GM19193 (cell line): Measurements from ENCODE around the gene ALDH6A1.
A peak's percentile ranks its signal among the peaks of the same experiment; 100 is the strongest.

ENCODE experiments used
- POLR2A ChIP-seq: IDR thresholded peaks from 4 replicates; pipeline ENCODE4 v1.6.1; 2011; ENCODE audit not compliant: insufficient read depth, insufficient read length; ENCODE audit errors: extremely low read depth

Gene ALDH6A1

GRCh38 chr14:74065746-74066575 lies 18.3 kb downstream of the ALDH6A1 start:
- TF ChIP-seq POLR2A, result no peak

DNA sequence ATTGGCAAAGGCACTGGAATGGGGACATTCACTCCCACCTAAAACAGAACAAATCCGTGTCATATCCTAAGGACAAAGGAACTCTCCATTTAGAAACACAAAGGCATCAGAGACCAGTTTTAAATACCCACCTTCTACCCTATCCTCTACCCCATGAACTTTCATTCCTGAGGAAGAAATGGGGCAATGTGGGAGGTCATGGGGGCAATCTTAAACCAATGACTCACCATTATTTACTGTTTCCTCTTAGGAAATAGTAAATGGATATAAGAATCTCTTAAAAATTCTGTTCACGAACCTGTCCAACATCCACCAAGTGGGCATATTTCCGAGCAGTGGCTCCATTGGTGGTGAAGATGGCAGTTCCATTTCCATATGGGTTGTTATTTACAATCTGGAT lies 19.4 kb downstream of the ALDH6A1 start:
- TF ChIP-seq POLR2A, result no peak

DNA sequence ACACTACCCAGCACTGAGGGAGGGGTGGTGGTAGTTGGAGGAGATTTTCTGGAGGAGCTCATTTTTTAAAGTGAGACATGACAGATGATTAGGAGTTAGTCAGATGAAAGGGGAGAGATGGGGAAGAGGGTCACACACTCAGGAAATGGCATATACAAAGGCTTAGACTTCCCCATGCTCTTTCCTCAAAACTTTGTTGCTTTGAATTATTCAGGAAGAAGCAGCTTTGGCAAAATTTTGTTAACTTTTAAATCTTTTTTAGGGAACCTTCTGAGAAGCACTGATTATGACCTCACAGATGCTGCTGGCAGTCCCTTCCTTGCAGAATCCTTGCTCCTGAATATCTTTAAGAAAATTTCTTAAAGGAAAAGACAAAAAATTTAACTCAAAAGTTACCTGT lies 19.8 kb downstream of the ALDH6A1 start:
- TF ChIP-seq POLR2A, result no peak

DNA sequence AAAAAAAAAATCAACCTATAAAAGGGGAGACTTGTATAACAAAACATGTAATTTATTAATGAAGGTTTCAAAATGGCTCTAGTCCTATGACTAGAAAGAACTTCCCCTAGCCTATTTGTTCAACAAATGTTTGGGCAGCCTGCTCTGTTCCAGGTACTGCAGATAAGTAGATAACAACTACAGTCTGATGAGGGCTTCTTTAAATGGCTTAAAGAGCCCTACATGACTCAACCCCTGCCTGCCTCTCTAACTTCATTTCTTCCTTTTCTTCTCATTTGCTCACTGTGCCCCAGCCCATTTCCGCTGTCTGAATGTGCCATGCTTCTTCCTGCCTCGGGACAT lies 21.5 kb downstream of the ALDH6A1 start:
- TF ChIP-seq POLR2A, result no peak

GRCh38 chr14:74049876-74050495 lies 34.3 kb downstream of the ALDH6A1 start:
- TF ChIP-seq POLR2A, result no peak

DNA sequence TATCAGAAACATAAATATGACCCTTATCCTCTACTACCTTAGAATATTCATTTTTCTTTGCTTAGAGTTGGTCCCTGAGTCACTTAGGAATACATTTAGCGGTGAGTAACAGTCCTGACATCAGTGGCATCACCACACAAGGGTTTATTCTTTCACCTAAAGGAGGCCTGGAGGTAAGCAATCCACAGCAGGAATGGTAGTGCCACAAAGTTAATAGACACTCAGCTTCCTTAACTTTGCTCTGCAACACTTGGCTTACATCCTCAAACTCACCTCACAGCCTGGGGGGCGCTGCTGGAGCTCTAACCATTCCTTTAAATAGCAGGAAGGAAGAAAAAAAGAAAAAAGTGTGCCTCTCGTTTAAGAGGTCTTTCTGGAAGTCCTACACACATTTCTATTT lies 36.0 kb downstream of the ALDH6A1 start:
- TF ChIP-seq POLR2A, result no peak

GRCh38 chr14:74045522-74045921 lies 38.7 kb downstream of the ALDH6A1 start:
- no peak for TF ChIP-seq POLR2A

DNA sequence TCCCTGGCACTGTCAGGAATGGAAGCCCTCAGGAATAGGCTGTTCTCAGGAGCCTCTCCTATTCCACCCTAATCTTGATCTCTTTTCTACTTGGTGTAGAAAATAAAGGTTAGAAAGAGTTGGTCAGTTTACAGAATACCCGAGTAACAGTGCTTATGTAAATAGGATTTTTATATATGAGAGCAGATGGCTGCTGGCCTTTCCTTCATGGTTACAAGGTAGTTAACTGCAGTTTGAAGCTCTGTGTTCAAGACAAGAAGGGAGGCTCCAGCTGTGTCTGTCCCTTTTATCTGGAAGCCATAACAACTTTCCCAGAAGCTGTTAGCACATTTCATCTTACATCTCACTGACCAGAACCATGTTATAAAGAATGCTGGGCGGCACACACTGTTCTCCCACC lies 42.0 kb downstream of the ALDH6A1 start:
- TF ChIP-seq POLR2A, result no peak

DNA sequence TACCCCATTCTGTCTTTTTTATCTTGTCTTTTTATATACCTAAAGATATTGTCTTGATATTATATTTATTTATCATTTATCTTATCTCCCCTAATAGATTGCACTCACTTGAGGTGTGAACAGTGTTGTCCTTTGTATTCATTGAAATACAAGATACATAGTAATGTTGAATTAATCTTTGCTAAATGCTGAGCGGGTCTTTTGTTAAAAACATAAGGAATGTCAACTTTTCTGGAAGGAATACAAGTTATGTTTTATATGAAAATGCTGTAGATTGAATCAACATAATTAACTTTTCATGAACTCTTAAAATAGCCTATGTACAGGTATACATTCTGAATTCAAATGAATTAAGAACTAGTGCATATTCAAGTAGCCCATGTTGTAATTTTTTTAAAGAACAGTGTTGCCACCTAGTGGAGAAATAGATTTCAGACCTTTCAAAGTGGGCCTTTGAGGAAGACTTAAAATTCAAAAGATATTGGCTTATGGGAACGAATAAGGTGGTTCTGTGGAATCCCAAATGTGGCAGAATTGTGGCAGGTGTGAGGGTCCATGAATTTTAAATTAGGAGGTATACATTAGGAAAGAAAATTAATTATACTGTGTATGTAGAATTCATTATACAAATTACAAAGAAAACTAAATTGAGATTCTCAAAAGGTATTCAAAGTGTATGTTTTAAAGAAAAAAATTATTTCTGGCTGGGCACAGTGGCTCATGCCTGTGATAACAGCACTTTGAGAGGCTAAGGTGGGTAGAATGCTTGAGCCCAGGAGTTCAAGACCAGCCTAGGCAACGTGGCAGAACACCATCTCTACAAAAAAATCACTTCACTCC lies 46.0 kb downstream of the ALDH6A1 start:
- TF ChIP-seq POLR2A, result no peak

DNA sequence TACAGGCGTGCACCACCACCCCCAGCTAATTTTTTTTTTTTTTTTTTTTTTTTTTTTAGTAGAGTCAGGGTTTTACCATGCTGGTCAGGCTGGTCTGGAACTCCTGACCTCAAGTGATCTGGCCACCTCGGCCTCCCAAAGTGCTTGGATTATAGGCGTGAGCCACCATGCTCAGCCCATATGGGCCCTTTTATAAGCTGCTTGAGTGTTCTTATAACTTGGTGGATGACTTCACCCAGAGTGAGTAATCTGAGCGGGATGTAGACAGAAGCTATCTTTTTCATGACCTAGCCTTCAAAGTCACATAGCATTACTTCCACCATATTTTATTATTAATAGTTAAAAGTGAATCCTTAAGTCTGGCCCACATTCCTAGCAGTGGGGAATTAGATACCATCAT lies 48.7 kb downstream of the ALDH6A1 start:
- no peak for TF ChIP-seq POLR2A

GRCh38 chr14:74034572-74034971 lies 49.7 kb downstream of the ALDH6A1 start:
- TF ChIP-seq POLR2A, result no peak

- TF ChIP-seq POLR2A, result no peak
Observed at GRCh38 chr14:74029136-74029535, 55.1 kb downstream of the ALDH6A1 start.

- TF ChIP-seq POLR2A, result no peak
Observed at GRCh38 chr14:74022346-74022745, 61.9 kb downstream of the ALDH6A1 start.

- TF ChIP-seq POLR2A, result no peak
Observed at GRCh38 chr14:74019408-74020137, 64.7 kb downstream of the ALDH6A1 start.

- peak; percentile 90 for TF ChIP-seq POLR2A
Observed at GRCh38 chr14:74018586-74019407, 65.5 kb downstream of the ALDH6A1 start, which contains the start of the genes BBOF1 and ENTPD5. TSS of gene BBOF1 (plus strand) at chr14:74019349. CDS start at chr14:74019479, 130 bp downstream. TSS of gene ENTPD5 (minus strand) at chr14:74019288. CDS start at chr14:73988102, 31,186 bp downstream.

DNA sequence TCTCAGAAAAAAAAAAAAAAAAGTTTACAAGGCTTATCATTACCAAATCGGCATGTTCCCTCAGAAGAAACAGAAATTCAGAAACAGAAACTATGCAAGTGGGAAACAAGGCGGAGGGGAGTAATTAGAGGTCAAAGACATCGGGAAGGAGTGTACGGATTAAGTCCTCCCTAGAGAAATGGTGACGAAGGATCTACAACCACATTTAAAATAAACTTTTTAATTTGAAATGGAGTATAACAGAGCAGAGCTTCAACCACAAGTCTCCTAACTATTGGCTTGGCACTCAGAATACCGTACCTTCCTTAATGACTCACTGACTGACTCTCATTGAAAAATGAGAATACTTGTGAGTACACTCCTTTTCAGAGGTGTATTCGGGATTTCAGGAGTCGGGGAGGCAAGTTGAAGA lies 66.1 kb downstream of the ALDH6A1 start:
- TF ChIP-seq POLR2A, result no peak
